Activated gamma-delta T cell treated with Interleukin-2 at 50 U/mL for 16 hours (primary cell): ENCODE results near the gene KRT33A.
"Not testable (repeated sequence)": the region's sequence is repeated elsewhere in the genome, so short reads cannot be mapped to it uniquely, and the experiment has no call there.

Experiments used
- DNase-seq: peaks from one replicate; pipeline ENCODE4 v3.0.0-alpha.2; 2020

Gene KRT33A

DNA sequence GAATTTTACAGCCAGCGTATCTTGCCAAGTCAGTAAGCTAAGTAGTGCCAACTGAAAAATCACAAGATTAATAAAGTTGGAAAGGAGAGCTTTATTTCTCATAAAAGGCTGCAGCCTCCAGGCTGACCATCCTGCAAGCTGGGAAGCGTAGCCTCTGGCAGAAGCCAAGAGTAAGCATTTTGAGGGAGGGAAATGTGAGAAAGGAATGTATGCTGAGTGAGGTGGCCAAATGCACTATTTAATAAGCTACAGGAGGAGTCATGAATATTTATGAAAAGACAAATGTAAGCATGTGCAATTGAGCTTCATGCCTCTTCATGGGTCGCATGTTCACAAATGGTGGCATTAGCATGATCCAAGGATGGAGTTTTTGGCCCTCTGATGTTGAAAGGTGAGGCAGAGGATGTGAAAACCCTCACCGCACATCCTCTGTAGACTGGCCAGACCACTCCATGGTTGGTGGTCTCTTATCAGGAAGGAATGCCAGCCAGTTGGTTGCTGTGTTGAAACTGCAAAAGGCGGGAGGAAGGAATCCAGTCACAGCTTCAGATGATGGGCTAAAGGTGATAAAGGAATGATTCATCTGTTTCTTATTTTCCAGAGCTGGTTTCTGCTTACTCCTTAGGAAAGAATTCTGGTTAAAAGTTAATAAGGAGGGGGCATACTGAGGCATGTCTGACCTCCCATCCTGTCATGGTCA lies 9.8 kb upstream of the KRT33A start:
- DNase-seq, result no peak

DNA sequence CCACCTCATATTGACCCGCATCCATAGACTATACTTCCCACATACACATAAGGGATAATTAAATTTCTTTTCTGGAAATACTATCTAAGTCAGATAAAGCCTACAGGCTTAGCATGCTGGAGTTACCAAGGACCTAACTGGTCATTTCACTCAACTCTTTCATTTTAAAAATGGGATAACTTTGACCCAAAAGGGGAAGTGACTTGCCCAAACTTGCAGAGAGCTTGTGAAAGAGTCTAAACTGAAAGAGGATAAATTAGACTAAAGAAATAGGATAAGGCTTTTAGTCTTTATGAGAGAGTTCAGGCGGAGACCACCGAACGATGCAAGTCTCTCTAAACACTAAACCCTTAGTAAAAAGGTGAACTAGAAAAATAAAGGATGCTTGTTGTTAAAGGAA lies 3.9 kb upstream of the KRT33A start:
- DNase-seq, result no peak

DNA sequence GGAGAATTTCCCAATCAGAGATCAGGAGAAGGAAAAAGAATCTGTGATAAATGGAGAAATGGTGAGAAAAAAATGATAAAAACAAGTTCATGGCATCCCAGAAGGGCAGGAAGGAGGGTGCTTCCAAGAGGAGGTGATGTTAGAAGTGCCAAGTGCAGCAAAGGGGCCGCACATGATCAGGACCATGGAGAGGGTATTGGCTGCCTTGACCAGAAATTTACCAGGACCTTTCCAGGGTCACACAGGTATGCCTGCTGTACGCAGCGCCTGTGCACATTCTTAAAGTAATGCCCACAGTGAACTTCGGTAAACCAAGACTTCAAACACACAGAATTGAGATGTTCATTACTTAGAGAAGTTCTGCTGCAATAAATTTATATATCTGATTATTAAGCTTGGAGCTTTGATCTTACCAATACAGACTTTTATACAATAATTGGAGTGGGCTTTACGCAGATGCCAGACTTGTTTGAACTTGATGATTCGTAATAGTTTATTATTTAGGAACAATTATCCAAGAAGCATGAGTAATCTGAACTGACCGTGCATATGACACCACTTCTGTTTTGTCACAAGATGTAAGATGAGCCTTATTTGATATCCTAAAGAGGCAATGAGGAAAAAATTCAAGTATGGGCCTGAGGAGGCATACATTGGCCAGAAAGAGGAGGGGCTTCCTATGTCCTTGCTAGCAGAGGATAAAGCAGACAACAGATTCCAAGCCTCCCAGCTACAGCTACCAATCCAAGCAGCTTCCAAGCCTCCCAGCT lies 2.2 kb upstream of the KRT33A start:
- DNase-seq, result no peak

DNA sequence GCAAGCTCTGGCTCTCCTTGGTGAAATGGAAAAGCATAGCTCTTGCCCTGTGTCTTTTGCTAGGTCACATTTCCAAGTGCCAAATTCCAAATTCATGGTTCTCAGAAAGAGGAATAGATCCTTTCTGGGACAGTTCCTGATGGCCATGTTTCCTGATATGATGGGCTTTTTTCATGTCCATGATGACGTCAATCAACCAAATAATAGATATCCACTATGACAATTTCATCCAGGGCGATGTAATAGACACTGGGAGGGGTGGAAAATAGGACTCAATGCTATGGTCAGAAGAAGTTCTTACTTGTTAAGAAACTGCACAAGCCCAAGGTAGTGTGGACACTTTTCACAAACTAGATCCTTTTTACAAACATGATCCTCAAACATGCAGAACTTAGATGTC lies 549 bp upstream of the KRT33A start:
- no peak for DNase-seq

DNA sequence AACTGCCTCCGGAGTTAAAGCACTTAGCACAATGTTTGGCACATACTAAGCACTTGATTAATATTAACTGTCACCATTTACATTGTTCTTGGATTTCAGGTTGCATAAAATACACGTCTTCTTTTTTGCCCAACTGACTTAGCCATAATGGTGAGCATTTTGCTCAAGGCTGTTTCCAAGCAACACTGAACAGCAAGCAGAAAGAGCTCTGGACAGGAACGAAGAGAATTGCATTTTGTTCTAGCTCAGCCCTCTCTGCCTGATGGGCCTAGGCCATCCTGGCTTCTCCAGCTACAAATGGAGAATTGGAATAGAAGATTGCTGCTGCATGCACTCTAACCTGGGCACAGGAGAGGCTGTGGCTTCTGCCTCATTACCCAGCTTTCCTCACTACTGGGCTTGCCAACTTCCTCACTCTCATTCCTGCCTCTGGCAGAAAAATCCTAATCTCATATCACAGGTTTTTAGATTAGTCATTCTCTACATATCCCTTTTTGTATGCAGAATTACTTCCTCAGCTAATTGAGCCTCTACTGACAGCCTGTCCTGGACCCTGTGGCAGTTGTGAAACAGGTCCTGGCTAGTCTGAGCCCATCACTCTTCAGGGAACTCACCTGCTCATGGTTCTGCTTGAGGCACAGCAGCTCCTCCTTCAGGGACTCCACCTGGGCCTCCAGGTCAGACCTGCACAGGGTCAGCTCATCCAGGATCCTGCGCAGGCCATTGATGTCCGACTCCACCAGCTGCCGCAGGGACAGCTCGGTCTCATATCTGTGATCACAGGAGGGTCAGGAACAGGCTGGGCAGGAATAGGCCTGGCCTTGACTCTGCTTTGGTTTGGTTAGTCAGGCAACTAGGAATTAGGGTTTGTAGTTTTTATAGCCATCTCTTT lies 2.5 kb downstream of the KRT33A start:
- no peak for DNase-seq

DNA sequence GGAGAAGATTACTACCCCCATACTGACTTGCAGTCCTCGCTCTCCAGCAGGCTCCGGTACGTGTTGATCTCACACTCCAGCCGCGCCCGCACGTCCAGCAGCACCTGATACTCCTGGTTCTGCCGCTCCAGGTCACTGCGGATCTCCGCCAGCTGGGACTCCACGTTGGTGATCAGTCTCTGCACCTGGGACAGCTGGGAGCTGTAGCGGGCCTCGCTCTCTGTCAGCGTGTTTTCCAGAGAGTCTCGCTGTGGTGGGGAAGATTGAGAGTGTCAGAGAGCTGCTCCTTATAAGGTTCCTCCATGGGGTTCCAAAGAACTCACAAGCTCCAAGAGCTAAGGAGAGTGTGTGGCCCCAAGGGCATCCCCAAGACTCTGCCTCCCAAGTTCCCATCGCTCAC lies 4.2 kb downstream of the KRT33A start:
- not testable (repeated sequence) for DNase-seq

DNA sequence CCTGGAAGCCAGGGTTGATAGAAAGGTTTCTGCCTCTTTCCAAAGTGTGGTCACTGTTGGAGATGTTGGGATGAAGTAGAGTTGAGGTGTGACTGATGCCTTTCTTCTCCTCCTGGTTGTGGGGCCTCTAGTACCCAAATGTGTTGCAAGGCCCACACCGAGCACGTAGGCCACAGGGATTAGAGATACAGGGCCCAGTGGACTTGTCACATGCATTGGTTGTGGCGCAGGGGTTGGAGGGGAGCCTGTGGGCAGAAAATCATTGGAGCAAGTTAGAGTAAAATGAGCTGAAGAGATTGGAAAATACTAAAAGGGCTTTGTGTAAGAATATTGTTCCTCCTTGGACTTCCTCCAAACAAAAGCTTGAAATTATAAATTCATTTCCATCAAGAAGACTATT lies 4.6 kb downstream of the KRT33A start:
- DNase-seq, result no peak

DNA sequence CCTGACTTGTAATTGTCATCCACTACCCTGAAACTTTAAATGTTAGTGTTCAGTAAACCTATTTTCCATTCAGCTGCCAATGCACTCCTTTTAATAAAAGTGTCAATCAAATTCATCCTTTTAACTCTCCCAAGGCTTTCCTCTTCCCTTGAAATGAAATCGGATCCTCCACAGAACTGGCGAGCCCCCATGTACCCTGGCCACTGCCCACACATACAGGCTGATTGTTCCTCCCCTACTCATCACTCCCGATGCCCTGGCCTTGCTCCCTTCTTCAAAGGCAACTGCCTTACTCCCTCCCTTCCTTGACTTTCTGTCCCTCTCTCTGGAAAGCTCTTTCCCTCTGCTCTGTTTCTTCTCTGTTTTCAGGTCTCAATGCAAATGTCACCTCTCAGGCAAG lies 7.6 kb downstream of the KRT33A start:
- no peak for DNase-seq

DNA sequence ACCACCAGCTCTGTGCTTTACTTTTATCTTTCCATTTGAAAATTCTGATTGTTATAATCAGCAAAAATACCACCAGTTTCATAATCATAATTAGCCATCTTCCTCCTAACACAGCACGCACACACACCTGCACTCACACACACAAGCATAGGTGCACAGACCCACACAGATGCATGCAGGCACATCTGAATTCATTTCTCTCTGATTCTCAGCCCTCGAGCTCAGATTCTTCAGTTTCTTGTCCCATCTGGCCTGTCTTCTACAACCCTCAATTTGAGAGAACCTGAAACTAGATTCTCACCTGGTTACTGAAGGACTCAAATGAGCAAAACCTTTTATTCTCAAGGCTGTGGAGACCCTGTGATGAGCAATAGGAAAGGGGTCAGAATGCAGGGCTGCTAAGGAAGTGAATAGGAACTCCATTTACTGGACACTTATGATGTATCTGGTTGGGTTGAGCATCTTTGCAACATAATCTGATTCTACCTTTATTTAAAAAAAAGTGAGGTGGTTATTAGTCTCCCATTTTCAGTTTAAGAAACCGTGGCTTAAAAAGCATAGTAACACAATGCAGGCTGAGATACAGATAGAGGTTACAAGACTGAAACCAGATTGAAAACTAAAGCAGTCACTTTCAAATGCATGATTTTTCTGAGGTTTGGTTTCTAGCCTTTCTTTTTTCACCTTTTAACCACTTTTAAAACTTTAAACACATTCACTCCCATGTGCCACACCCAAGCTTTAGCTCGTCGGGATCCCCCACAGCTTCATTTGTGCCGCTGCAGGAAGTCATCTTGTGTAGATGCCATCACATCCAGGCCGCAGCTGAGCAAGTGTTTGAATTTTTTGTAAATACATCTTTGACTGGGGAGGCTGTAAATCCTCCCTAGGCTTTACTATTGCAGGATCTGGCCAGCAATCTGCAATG lies 9.4 kb downstream of the KRT33A start:
- DNase-seq, result peak; percentile 59

DNA sequence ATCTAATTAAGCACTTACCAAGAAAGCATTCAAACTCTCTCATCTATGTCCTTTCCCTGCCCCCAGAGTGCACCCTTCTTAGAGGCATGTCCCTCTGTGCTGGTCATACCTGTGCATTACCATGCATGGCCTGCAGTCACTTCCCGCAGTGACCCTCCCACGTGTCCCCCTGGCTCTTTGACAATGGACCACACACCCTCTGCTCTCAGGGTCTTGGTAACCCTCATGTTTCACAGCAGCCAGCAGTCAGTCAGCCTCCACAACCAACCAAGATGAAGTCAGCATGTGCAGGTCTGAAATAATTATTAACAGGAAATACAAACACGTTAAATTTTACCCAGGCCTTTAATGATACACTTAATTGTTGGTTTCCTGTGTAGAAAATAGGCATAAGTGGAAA lies 10.1 kb downstream of the KRT33A start:
- no peak for DNase-seq

DNA sequence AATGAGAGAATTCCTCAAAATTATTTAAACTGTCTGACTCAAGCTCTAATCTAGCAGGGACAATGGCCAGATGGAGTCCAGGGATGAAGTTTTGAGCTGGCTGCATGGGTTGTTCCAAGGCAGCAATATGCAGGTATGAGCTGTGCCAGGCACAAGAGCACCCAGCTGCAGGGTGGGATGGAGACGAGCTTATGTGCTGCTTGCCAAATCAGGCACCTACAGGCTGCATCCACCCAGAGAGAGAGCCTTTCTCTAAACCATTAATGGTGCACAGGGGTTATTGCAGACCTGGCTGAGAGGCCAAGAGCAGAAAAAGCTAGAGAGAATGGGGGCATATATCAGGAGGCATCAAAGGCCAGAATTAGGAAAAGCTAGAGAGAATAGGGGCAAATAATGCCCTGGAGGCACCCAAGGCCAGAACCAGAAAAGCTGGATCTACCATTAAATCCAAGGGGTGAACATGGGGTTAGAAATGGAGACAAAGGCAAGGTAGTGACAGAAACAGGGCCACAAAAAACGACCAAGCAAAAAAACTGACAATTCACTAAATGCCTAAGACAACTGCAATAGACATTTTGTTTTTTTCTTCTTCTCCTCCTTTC lies 11.0 kb downstream of the KRT33A start:
- DNase-seq, result no peak

DNA sequence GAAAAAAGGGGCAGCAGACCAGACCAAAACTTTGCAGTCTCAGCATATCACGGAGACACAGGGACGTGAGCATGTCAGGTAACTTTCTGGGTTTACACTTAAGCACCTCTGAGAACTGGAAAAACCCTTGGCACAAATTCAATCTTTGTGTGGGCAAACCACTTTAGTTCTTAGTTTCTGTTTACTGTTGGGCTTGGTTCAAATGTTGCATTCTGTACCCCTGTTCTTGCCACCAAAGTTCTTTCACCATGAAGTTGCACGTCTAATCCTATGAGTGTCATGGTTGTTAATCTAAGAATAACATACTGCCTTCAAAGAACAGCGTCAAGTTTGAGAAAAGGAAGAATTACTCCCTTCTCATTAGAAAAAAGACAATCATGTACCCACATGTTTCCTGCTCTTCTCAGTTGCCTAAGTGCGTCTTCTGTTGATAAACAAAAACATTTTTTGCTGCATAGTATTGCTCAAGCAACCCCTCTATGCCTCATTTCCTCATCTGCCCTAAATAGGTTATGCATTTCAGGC lies 11.6 kb downstream of the KRT33A start:
- peak; percentile 43 for DNase-seq

DNA sequence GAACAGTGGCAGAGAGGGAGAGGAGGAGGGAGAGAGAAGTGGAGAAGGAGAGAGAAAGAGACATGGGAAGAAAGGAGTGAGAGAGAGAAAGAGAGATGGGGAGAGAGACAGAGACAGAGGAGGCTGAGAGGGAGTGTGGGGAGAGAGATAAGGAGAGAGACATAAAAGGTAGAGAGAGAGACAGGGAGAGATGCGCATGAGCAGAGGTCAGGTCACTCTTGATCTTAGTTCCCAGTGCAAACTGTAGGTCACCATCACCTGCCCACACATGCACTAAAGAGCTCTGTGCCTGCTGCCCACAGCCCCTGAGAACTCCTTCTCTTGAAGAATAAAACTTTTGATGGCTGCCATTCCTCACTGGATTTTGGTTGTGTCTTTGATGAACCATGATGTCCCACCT lies 14.9 kb downstream of the KRT33A start:
- DNase-seq, result no peak

DNA sequence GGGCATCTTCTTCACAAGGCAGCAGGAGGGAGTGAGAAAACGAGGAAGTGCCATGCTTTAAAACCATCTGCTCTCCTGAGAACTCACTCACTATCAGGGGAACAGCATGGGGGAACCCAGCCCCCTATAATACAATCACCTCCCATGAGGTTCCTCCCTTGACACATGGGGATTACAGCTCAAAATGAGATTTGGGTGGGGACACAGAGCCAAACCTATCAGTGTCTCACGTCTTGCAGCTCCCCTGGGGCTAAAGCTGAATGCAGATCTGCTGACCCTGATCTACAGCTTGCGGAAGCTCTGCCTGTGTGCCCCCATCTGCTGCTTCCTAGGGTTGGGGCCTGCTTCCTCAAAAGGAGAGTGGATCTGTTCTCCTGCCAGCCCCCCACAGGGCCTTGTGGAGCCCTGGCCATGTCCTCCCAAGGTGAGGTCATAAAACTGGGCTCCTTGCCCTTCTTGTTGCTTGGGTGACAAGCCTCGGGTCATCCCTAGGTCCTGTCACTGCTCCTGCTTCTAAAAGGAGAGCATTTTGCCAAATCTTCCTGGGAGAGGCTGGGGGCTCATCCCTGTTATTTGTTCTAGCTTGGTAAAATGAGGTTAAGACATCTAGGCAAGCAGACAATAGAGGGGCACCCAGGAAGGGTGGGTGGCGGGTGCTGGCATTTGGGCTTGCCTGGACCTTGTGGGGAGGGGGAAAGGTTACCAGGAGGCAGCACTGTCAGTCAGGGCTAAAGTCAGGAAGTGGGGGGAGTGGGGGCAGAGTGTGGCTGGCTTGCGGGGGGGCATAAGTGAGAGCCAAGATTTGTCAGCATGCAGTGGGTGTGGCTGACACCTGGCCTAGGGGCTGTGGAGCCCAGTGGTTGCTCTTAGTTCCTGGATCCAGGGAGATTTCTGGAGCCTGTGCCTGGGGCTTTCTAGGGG lies 16.0 kb downstream of the KRT33A start:
- DNase-seq, result peak; percentile 26

DNA sequence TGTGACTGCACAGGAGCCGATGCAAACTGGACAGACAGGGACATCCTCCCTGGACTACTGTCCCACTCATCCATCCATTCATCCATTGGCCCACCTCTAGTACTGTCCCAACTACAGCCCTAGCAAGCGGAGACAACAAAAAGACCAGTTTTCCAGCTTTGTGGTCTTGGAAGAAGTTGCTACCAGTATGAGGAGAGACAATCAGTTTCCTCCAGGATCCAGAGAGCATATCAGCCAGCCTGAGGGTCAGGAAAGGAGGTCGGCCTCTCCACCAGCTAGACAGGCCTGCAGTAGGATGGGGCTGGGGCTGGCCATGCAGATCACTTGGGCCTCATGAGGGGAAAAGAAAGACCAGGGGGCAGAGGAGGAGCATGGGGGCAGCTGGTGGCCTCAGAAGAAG lies 16.8 kb downstream of the KRT33A start:
- DNase-seq, result no peak

DNA sequence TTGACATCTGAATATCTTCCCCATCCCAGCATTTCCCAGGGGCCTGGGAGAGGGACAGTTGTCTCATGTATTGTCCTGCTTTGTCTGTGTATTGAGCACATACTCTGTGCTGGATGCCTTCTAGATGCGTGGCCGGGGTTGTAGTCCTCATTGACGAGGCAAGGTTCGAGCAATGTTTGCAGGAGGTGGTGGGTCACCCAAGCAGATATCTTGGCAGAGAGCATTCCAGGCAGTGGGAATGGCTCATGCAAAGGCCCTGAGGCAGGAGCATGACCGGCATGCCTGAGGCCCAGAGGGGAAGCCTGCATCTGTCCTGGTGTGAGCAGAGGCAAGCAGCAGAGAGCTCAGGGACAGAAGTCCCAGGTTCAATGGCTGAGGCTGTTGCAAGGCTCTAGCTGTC lies 17.5 kb downstream of the KRT33A start:
- DNase-seq, result no peak

DNA sequence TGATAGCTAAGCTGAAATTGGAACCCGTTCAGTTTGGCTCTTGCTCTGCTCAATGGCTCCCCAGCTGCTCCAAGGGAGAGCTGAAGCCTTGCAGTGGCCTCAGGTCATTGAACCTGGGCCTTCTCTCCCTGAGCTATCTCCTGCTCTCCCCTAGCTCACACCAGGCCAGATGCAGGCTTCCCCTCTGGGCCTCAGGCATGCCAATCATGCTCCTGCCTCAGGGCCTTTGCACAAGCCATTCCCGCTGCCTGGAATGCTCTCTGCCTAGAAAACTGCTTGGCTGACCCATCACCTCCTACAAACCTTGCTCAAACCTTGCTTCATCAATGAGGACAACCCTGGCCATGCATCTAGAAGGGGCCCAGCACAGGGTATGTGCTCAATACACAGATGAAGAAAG lies 18.4 kb downstream of the KRT33A start:
- no peak for DNase-seq

DNA sequence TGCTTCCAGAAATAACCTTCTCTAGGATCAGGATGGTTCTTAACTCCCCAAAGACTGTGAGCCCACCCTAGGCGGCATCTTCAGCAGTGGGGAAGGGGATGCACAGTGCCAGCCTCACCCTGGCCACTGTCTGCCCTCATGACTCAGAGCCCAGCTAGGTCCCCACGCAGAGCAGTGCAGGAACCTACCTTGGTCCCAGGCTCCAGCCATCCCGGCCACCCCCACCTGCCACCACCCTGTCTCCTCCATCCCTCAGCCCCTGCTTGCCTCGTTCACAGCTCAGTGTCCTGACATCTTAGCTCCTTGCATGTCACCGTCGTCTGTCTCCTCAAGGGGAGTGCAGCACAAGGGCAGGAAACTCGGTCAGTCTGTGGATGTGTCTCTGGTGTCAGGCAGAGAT lies 19.0 kb downstream of the KRT33A start:
- DNase-seq, result no peak

DNA sequence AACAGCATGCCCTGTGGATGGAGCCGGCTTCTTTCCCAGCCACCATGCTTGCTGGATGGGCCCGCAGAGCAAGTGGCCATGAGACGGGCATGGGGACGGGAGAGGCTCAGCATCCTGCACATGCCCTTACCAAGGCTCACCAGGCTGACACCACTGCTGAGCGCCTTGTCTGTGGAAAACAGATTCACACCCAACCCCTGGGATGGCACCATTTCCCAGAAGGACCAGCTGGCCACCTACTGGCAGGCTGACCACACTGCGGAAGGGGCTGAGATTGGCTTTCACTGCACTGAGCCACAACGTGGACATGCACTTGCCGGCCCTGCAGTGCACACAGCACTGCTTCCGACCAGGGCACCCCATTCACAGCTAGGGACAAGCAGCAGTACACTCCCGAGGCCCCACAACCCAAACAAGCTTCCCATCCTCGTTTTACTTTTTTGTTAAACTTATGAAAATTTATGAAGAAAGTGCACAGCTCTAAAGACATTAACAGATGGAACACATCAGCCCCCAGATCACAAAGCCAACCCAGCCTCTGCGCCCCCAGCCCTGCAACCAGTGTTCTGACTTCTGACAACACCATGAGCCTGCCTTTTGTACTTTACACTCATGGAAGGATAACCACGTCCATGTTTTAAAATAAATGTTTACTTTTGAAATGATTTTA lies 21.2 kb downstream of the KRT33A start:
- no peak for DNase-seq

DNA sequence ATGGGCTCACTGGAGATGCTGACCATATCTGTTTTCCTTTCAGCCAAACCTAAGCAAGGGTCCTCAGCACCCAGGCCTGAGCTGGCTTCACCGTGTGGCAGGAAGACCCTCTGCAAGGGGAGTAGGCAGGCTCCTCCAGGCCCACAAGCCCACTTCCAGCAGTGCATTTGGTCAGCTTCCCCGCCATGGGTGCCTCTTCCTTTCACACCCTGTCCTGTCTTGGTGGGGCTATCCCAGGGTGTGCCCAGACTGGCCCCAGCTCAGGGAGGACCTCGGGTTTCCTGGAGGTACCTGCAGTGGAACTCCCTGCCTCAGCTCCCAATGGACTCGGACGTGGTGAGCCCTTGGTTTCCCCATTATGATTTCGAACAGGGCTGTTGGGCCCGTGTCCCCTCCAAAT lies 22.4 kb downstream of the KRT33A start:
- DNase-seq, result no peak
